Testis (tissue), 2 donors: ENCODE data around the gene SPON1.

ENCODE experiments used
- POLR2A ChIP-seq: fragments of 450-650 bp; IDR thresholded peaks from one replicate; pipeline ENCODE4 v1.6.1; 2017; ENCODE audit warnings: antibody characterized with exemption, mild to moderate bottlenecking, moderate library complexity
- TF ChIP-seq, protein P1 (sequence below), 3 experiments: fragments of 450-650 bp in 2 of 3; fragments of 200-600 bp in 1 of 3; sonication (generic) in 1 of 3; IDR thresholded peaks; one replicate each; pipeline ENCODE4 v1.5.1; 2016 to 2019; ENCODE audit warnings: antibody characterized with exemption in 3 of 3, mild to moderate bottlenecking in 2 of 3, moderate library complexity in 1 of 3

DNA sequence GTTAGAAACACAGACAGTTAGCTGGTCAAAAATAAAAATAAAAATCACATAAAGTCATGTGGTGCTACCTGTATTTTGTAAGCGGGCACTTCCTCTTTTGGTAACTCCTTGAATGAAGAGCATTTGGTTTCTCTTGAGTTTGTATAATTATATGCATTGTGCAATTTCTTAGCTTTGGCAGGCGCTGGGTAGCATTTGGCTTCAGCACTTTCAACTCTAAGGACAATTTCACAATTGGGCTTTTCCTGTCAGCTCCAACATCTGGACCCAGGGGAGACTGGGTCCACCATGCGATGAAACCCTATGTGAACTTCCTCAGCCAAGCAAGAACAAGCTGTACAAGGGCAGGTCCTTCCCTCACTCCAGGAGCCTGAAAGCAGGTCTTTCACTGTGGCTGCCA lies 227.4 kb downstream of the SPON1 start:
- TF ChIP-seq, protein P1, sequence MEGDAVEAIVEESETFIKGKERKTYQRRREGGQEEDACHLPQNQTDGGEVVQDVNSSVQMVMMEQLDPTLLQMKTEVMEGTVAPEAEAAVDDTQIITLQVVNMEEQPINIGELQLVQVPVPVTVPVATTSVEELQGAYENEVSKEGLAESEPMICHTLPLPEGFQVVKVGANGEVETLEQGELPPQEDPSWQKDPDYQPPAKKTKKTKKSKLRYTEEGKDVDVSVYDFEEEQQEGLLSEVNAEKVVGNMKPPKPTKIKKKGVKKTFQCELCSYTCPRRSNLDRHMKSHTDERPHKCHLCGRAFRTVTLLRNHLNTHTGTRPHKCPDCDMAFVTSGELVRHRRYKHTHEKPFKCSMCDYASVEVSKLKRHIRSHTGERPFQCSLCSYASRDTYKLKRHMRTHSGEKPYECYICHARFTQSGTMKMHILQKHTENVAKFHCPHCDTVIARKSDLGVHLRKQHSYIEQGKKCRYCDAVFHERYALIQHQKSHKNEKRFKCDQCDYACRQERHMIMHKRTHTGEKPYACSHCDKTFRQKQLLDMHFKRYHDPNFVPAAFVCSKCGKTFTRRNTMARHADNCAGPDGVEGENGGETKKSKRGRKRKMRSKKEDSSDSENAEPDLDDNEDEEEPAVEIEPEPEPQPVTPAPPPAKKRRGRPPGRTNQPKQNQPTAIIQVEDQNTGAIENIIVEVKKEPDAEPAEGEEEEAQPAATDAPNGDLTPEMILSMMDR (IDR thresholded peaks at IDR 0.05) = no peak
- no peak for TF ChIP-seq POLR2A
